Fibroblast of skin of scalp (primary cell): ENCODE results near the gene GTPBP8. TPM values are rescaled to one million over a fixed set of nuclear protein-coding genes. Genes with fewer than 3 reads are reported as not detected.

Source experiments
- DNase-seq: peaks from one replicate; pipeline ENCODE4 v3.0.0-alpha.2; 2013
- polyA plus RNA-seq, 2 experiments: library from polyadenylated mRNA; unstranded; fragments of 120-200 nt; gene quantifications; one replicate each; pipeline ENCODE4 v1.2.1, GENCODE V29; 2013; ENCODE audit not compliant: insufficient read length in 2 of 2

GTPBP8 gene
- 18.3 TPM for polyA plus RNA-seq (2013, experiment 1 of 2; ENCODE audit: insufficient read length)
- 19.2 TPM for polyA plus RNA-seq (2013, experiment 2 of 2; ENCODE audit: insufficient read length)

GRCh38 chr3:112990672-112991602 is at the start of gene GTPBP8:
GTPBP8 (plus strand) TSS chr3:112990984; CDS start chr3:112991000, 16 bp downstream.
- peak; percentile 87 for DNase-seq

DNA sequence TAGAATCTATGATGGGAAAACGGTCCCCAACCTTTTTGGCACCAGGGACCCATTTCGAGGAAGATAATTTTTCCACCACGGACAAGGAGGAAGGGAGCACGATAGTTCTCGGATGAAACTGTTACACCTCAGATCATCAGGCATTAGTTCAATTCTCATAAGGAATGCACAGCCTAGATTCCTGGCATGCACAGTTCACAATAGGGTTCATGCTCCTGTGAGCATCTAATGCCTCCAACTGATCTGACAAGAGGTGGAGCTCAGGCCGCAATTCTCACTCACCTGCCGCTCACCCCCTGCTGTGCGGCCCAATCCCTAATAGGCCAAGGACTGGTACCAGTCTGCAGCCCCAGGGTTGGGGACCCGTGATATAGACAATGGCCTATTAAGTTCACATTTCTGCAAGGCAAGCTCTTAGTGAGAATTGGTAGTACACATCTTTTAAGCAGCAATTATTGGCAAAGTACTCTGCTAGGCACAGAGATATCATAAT is 42.4 kb upstream of the GTPBP8 start:
- DNase-seq: no peak

DNA sequence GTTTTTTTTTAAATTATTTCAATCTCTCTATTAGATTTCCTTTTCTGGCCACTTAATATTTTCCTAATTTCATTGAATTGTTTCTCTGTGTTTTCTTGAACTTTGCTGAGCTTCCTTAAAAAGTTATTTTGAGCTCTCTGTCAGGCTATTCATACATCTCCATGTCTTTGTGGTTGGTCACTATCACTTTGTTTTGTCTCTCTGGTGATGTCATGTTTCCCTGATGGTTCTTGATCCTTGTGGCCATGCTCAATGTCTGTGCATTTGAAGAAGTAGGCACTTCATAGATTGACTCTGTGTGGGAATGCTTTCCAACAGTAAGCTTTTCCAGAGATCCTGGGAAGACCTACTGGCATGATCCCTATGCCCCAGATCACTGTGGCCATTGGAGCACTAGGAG is 34.4 kb upstream of the GTPBP8 start:
- DNase-seq: no peak

- DNase-seq: no peak
These were observed 31.8 kb upstream of the GTPBP8 start for GRCh38 chr3:112958811-112959560.

DNA sequence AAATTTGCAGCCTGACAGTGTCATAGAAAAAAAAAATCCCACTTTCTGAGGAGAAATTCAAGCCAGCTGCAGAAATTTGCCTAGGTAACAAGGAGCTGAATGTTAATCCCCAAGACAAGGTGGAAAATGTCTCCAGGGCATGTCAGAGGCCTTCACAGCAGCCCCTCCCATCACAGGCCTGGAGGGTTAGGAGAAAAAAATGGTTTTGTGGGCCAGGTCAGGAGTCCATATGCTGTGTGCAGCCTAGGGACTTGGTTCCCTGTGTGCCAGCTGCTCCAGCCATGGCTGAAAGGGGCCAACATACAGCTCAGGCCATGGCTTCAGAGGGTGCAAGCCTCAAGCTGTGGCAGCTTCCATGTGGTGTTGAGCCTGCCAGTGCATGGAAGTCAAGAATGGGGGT is 27.1 kb upstream of the GTPBP8 start:
- DNase-seq: no peak

DNA sequence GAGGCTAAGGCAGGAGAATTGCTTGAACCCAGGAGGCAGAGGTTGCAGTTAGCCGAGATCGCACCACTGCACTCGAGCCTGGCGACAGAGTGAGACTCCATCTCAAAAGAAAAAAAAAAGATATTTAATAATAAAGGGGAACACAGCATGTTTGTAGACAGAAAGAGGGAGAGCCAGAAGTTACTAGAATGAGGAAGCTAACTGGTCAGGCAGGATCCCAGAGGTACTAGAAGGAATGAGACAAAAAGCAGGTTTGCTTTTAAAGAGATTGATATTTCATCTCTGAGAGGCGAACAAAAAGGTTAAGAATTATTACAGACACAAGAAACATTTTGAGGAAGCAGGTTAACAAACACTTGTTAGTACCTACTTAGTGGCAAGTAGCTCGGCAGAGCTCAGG is 25.1 kb upstream of the GTPBP8 start:
- DNase-seq: no peak

GRCh38 chr3:112966633-112967032 is 24.2 kb upstream of the GTPBP8 start:
- DNase-seq: no peak

DNA sequence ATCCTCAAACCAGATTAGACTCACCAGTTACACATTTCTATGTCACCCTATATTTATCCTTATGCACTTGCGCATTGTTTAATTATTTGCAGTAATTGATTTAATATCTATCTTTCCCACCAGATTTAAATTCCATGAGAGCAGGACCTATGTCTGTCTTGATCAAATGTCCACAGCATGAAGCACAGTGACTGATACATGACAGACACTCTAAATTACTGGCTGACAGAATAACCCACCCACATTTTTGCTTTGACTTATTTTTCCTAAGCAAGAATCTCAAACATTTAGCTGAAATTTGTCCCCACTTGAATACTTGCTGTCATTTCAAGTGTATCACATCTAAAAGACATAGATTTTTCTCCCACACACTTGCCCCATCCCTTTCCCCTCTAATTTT is 23.4 kb upstream of the GTPBP8 start:
- DNase-seq: no peak

GRCh38 chr3:112967828-112968227 is 23.0 kb upstream of the GTPBP8 start:
- no peak for DNase-seq

DNA sequence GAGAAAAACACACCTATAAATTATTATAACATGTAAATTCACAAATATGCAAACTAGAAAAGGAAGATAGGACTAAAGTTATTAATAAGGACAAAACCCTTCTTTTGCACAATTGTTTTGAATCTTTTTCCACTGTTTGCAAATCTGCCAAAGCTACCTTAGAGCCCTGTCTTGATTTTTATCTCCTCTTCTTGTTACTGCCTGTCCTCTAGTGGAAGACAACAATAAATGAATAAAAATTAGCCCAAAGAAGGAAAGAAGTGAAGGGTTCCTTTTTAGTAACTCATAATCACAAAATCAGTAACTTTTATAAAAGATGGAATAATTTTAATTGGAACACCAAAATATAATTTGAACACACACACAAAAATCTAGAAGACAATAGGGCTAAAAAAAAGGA is 18.6 kb upstream of the GTPBP8 start:
- DNase-seq: no peak

- no peak for DNase-seq
These were observed 17.2 kb upstream of the GTPBP8 start for GRCh38 chr3:112973325-112974177.

GRCh38 chr3:112974178-112974517 is 16.6 kb upstream of the GTPBP8 start:
- DNase-seq: no peak

DNA sequence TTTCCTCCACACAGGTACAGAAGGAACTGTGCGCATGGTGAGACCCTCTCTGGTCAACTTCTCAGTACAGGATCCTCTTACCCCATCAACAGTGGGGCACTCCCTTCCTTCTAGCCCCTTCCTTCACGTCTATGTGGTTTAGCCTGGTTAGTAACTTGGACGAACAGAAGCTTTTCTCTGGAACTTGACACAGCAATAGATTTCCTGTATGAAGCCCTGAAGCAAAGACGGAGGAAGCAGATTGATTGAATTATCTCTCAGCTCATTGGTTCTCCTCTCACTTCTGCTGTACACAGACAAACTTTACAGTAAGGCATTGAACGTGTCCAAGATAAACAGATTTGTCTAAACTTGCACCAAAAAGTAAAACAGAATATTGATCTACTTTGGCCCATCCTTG is 15.9 kb upstream of the GTPBP8 start, which contains the start of gene CD200R1:
Gene CD200R1, minus strand, starts transcription at position 210 of the 400 bp plus-strand sequence. CDS start 246 bp downstream, outside the sequence.
- DNase-seq: no peak

DNA sequence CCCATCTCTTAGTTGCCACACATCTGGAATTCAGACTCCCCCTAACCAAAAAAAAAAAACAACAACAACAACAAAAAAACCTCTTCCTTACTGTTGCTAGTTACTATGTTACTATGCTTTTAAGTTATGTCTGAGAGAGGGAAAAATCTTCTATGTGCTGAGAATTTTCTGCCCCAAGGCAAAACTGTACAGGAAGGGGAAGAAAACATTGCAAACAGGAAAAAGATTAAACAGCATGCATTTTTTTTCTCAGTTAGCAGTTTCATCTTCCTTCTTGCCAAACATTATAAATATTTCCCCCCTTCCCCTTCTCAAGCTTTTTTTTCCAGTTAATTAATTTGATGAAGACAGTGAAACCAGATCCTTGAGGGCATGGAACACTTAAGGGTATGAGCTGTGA is 14.8 kb upstream of the GTPBP8 start:
- DNase-seq: no peak

DNA sequence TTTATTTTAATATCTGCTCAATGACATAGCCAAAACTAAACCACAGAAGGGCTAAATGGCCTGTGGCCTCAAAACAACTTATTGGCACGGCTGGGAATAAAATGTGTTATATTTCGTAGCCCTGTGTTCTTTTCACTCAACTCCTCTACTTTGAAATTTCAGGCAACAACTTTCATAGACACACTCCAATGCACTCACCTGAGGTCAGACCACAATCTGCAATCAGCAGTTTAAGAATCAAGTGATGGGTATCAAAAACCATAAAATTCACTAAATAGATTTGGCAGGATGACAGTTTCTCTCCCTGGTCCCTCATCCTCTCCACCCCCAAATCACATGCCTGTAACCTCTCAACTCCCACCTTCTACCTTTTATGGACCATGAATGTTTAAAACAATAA is 13.8 kb upstream of the GTPBP8 start:
- DNase-seq: no peak

- peak; percentile 40 for DNase-seq
These were observed 11.4 kb upstream of the GTPBP8 start for GRCh38 chr3:112979244-112979832.

GRCh38 chr3:112980080-112980479 is 10.7 kb upstream of the GTPBP8 start:
- DNase-seq: no peak

DNA sequence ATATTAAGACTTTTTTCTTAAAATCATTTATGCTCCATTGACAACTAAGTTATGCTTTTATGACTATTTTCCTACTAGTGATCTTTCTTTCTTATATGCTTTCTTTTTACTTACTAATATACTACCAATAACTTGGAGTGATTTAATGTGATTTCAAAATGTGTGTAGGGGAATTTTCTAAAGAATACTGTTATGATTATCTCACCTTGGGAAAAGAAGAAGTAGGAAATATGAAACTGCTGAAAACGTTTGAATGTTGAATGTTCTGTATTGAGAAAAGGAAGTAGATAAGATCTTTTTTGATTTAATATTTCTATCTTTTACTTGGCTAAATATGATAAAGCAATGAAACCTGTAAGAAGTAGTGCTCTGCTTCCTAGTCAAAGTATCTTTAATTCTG is 8.1 kb upstream of the GTPBP8 start:
- no peak for DNase-seq

- no peak for DNase-seq
These were observed 6.3 kb upstream of the GTPBP8 start for GRCh38 chr3:112984485-112984884.

GRCh38 chr3:112987710-112988334 is 3.0 kb upstream of the GTPBP8 start:
- DNase-seq: no peak

DNA sequence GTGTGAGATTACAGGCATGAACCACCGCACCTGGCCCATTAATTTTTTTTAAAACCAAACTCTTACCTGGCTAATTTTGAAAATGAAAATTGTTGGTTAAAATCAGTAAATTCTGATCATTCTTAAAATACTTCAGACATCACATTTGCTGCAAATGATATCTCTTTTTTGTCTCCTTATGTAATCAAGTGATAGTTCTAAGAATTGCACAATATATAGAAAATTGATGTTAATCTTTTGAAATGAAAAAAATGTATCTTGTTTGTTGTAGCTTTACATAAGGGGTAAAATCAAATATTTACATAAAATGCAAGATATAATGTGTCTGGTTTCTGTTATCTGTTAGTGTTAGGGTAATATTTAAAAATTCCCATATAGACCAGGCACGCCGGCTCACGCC is 5.0 kb downstream of the GTPBP8 start:
- no peak for DNase-seq

DNA sequence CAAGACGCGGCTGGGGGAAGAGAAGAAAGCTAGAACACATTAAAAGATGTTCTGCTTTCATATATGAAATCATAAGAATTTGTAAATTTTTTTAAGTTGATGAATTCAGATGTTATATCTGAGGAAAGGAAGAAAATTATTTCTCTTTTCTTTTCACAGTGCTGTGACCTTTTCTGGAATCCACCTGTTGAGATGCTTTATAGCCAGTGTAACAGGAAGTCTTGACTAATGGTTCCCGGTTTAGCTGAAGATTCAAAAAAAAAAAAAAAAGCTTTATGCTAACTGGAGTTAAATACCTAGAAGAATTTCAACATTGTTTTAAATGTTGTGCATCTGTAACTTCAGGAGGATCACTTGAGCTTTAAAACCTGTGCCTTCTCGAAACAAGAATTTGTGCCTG is 9.9 kb downstream of the GTPBP8 start:
- no peak for DNase-seq
